GM23248 (cell line): ENCODE measurements around the gene RBM24.

Source experiments
- EZH2 ChIP-seq: fragments of 200-600 bp; sonication (generic); IDR thresholded peaks from 2 replicates; pipeline ENCODE4 v1.6.1; 2018; ENCODE audit warnings: antibody characterized with exemption, mild to moderate bottlenecking; ENCODE audit not compliant: insufficient read depth, poor library complexity, severe bottlenecking
- EZH2phosphoT487 ChIP-seq: fragments of 200-600 bp; sonication (generic); IDR thresholded peaks from 2 replicates; pipeline ENCODE4 v1.6.1; 2018; ENCODE audit warnings: antibody characterized with exemption, moderate library complexity, mild to moderate bottlenecking, low read depth; ENCODE audit not compliant: insufficient read depth

DNA sequence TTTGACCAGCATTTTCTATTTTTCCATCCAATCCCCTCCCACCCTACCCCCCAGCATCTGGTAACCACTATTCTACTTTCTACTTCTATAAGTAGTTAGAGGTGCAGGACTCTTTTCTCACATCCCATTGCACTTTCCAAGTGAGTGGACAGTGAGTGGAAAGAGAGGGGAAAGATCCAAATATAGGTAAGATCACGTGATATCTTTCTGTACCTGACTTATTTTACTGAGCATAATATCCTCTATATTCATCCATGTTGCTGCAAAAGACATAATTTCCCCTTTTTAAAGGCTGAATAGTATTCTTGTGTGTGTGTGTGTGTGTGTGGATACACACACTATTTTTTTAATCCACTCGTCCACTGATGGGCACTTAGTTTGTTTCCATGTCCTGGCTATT, 18.1 kb downstream of the RBM24 start:
- no peak for TF ChIP-seq EZH2
- no peak for TF ChIP-seq EZH2phosphoT487
